GM23338 (cell line): Measurements from ENCODE around the gene COG2. TPM values are rescaled to one million over a fixed set of nuclear protein-coding genes. Genes with fewer than 3 reads are reported as not detected.

Experiments used
- CREB1 ChIP-seq: fragments of 250-450 bp; sonication (Bioruptor Pico); IDR thresholded peaks from 2 replicates; pipeline ENCODE4 v1.5.0; 2020; ENCODE audit warnings: low read depth, mild to moderate bottlenecking, moderate library complexity
- NANOG ChIP-seq: IDR thresholded peaks from 2 replicates; pipeline ENCODE4 v1.6.1; 2016; ENCODE audit warnings: antibody characterized with exemption, borderline replicate concordance
- ZNF114 ChIP-seq: fragments of 250-450 bp; sonication (Bioruptor Pico); IDR thresholded peaks from 2 replicates; pipeline ENCODE4 v1.5.0; 2020; ENCODE audit warnings: mild to moderate bottlenecking, moderate library complexity
- ZNF331 ChIP-seq: fragments of 250-450 bp; sonication (Bioruptor Pico); IDR thresholded peaks from 2 replicates; pipeline ENCODE4 v1.5.0; 2020; ENCODE audit warnings: low read depth, mild to moderate bottlenecking, moderate library complexity
- polyA plus RNA-seq: library from polyadenylated mRNA; unstranded; fragments of >200 nt; fragmentation: Nextera tagmentation; extraction: Ambion mirVana; gene quantifications from 2 replicates; pipeline ENCODE4 v1.2.1, GENCODE V29; 2016
- total RNA-seq: library from RNA; depleted of rRNA; stranded (reverse); fragments of >200 nt; shearing (Covaris generic); gene quantifications from 2 replicates; pipeline ENCODE4 v1.2.3, GENCODE V29; 2014
- TF ChIP-seq, protein P1 (sequence below): fragments of 250-450 bp; sonication (Bioruptor Pico); IDR thresholded peaks from 2 replicates; pipeline ENCODE4 v1.5.0; 2020; ENCODE audit warnings: mild to moderate bottlenecking, moderate library complexity
- TF ChIP-seq, protein P2 (sequence below): IDR thresholded peaks from 2 replicates; pipeline ENCODE4 v1.6.1; 2016; ENCODE audit warnings: antibody characterized with exemption
- TF ChIP-seq, protein P3 (sequence below): IDR thresholded peaks from one replicate; pipeline ENCODE4 v1.6.1; 2018; ENCODE audit warnings: antibody characterized with exemption; ENCODE audit not compliant: unreplicated experiment

The COG2 gene
- total and polyA plus RNA-seq, 2 experiments from 2014 or later: 35.8 to 38.5 TPM

GRCh38 chr1:230620649-230621323 lies 21.5 kb upstream of the COG2 start (continued):
- TF ChIP-seq, protein P1, sequence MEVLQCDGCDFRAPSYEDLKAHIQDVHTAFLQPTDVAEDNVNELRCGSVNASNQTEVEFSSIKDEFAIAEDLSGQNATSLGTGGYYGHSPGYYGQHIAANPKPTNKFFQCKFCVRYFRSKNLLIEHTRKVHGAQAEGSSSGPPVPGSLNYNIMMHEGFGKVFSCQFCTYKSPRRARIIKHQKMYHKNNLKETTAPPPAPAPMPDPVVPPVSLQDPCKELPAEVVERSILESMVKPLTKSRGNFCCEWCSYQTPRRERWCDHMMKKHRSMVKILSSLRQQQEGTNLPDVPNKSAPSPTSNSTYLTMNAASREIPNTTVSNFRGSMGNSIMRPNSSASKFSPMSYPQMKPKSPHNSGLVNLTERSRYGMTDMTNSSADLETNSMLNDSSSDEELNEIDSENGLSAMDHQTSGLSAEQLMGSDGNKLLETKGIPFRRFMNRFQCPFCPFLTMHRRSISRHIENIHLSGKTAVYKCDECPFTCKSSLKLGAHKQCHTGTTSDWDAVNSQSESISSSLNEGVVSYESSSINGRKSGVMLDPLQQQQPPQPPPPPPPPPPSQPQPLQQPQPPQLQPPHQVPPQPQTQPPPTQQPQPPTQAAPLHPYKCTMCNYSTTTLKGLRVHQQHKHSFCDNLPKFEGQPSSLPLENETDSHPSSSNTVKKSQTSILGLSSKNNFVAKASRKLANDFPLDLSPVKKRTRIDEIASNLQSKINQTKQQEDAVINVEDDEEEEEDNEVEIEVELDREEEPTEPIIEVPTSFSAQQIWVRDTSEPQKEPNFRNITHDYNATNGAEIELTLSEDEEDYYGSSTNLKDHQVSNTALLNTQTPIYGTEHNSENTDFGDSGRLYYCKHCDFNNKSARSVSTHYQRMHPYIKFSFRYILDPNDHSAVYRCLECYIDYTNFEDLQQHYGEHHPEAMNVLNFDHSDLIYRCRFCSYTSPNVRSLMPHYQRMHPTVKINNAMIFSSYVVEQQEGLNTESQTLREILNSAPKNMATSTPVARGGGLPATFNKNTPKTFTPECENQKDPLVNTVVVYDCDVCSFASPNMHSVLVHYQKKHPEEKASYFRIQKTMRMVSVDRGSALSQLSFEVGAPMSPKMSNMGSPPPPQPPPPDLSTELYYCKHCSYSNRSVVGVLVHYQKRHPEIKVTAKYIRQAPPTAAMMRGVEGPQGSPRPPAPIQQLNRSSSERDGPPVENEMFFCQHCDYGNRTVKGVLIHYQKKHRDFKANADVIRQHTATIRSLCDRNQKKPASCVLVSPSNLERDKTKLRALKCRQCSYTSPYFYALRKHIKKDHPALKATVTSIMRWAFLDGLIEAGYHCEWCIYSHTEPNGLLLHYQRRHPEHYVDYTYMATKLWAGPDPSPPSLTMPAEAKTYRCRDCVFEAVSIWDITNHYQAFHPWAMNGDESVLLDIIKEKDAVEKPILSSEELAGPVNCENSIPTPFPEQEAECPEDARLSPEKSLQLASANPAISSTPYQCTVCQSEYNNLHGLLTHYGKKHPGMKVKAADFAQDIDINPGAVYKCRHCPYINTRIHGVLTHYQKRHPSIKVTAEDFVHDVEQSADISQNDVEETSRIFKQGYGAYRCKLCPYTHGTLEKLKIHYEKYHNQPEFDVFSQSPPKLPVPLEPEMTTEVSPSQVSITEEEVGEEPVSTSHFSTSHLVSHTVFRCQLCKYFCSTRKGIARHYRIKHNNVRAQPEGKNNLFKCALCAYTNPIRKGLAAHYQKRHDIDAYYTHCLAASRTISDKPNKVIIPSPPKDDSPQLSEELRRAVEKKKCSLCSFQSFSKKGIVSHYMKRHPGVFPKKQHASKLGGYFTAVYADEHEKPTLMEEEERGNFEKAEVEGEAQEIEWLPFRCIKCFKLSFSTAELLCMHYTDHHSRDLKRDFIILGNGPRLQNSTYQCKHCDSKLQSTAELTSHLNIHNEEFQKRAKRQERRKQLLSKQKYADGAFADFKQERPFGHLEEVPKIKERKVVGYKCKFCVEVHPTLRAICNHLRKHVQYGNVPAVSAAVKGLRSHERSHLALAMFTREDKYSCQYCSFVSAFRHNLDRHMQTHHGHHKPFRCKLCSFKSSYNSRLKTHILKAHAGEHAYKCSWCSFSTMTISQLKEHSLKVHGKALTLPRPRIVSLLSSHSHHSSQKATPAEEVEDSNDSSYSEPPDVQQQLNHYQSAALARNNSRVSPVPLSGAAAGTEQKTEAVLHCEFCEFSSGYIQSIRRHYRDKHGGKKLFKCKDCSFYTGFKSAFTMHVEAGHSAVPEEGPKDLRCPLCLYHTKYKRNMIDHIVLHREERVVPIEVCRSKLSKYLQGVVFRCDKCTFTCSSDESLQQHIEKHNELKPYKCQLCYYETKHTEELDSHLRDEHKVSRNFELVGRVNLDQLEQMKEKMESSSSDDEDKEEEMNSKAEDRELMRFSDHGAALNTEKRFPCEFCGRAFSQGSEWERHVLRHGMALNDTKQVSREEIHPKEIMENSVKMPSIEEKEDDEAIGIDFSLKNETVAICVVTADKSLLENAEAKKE (CRISPR knock-in tag): no peak
- TF ChIP-seq ZNF114 (CRISPR knock-in tag): no peak
- TF ChIP-seq, protein P2, sequence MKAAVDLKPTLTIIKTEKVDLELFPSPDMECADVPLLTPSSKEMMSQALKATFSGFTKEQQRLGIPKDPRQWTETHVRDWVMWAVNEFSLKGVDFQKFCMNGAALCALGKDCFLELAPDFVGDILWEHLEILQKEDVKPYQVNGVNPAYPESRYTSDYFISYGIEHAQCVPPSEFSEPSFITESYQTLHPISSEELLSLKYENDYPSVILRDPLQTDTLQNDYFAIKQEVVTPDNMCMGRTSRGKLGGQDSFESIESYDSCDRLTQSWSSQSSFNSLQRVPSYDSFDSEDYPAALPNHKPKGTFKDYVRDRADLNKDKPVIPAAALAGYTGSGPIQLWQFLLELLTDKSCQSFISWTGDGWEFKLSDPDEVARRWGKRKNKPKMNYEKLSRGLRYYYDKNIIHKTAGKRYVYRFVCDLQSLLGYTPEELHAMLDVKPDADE: no peak
- TF ChIP-seq NANOG: no peak
- no peak for TF ChIP-seq CREB1
- no peak for TF ChIP-seq ZNF331 (CRISPR knock-in tag)
- TF ChIP-seq, protein P3, sequence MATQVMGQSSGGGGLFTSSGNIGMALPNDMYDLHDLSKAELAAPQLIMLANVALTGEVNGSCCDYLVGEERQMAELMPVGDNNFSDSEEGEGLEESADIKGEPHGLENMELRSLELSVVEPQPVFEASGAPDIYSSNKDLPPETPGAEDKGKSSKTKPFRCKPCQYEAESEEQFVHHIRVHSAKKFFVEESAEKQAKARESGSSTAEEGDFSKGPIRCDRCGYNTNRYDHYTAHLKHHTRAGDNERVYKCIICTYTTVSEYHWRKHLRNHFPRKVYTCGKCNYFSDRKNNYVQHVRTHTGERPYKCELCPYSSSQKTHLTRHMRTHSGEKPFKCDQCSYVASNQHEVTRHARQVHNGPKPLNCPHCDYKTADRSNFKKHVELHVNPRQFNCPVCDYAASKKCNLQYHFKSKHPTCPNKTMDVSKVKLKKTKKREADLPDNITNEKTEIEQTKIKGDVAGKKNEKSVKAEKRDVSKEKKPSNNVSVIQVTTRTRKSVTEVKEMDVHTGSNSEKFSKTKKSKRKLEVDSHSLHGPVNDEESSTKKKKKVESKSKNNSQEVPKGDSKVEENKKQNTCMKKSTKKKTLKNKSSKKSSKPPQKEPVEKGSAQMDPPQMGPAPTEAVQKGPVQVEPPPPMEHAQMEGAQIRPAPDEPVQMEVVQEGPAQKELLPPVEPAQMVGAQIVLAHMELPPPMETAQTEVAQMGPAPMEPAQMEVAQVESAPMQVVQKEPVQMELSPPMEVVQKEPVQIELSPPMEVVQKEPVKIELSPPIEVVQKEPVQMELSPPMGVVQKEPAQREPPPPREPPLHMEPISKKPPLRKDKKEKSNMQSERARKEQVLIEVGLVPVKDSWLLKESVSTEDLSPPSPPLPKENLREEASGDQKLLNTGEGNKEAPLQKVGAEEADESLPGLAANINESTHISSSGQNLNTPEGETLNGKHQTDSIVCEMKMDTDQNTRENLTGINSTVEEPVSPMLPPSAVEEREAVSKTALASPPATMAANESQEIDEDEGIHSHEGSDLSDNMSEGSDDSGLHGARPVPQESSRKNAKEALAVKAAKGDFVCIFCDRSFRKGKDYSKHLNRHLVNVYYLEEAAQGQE: no peak
